ENCODE data around the gene CSRP2.

CSRP2 gene

DNA sequence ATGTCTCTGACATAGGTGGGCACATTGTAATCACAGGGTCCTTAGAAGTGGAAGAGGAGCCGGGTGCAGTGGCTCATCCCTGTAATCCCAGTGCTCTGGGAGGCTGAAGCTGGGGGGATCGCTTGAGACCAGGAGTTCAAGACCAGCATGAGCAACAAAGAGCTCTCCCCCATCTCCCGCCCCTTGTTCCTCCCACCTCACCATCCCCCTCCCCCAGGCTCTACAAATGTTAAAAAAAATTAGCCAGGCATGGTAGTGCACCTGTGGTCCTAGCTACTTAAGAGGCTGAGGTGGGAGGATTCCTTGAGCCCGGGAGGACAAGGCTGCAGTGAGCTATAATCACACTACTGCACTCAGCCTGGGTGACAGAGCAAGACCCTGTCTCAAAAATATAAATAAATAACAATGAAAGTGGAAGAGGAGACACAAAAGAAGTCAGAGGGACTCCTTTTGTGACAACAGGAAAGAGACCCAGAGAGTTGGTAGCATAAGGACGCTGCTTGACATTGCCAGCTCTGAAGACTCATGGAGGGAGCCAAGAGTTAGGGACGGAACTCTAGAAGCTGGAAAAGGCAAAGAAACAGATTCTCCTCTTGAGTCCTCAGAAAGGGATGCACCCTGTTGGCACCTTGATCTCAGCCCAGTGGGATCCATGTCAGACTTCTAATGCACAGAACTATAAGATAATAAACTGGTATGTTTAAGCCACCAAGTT, 29.6 kb upstream of the CSRP2 start:
- DNase-seq (ENCODE audit: extremely low read depth, low read depth), result no peak
- H3K4me3 ChIP-seq (replicated peaks; ENCODE audit: low read depth, low read length), result no peak overlapping the region
- TF ChIP-seq, protein P1, sequence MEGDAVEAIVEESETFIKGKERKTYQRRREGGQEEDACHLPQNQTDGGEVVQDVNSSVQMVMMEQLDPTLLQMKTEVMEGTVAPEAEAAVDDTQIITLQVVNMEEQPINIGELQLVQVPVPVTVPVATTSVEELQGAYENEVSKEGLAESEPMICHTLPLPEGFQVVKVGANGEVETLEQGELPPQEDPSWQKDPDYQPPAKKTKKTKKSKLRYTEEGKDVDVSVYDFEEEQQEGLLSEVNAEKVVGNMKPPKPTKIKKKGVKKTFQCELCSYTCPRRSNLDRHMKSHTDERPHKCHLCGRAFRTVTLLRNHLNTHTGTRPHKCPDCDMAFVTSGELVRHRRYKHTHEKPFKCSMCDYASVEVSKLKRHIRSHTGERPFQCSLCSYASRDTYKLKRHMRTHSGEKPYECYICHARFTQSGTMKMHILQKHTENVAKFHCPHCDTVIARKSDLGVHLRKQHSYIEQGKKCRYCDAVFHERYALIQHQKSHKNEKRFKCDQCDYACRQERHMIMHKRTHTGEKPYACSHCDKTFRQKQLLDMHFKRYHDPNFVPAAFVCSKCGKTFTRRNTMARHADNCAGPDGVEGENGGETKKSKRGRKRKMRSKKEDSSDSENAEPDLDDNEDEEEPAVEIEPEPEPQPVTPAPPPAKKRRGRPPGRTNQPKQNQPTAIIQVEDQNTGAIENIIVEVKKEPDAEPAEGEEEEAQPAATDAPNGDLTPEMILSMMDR (IDR thresholded peaks at IDR 0.05; ENCODE audit: low read depth, low read length, missing control alignments), result no peak

DNA sequence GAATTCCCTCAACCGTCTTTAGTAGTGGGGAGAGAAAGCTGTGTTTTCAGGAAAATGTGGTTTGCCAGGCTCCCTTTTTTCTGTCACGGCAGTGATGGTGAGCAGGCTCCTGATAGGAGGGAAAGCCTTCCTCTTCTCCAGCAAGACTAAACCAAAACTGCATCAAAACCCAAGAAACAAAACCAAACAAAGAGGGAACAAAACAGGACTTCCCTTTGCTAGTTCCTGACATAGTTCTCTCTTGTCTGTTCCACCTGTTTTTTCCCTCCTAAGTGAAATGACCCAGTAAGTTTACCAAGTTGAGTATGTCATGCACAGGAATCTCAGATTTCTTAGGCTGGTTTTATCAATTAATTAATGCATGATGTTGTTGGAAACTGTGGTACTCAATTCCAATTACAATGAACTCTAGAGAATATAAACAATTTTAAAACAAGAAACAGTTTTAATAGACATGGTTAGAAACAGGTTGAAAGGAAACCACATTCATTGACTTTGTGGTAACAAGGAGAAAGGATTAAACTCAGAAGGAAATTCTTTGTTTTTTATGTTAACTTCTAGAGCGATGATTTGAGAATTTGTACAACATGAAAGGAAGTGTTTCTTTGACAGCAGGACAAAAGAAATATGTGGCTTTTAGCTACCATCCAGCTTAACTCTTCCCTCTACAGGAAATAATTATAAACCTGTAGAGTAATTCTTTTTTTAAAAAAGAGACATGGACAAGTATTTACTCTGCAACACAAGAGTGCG, 23.0 kb upstream of the CSRP2 start:
- TF ChIP-seq, protein P1 (IDR thresholded peaks at IDR 0.05; ENCODE audit: low read depth, low read length, missing control alignments), result no peak
- no peak overlapping the region for H3K4me3 ChIP-seq (replicated peaks; ENCODE audit: low read depth, low read length)
- no peak for DNase-seq (ENCODE audit: extremely low read depth, low read depth)

DNA sequence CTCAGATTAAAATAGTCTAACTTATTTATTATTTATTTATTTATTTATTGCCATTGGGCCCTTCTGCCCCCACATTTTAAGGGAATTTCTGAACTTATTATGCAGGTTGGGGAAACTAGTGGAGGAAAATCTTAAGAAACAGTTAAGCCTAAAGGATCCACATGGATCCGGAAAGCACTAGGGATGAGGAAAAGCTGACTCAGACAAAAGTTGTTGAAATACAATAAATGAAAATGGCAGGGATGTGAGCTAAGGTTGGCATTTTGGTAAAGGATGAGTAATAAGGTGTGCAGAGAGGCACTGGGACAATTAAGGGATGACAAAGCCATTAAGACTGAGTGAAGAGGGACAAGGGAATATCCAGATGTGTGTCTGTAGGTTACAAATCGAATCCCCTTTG, 20.7 kb upstream of the CSRP2 start:
- no peak for DNase-seq (ENCODE audit: extremely low read depth, low read depth)
- no peak overlapping the region for H3K4me3 ChIP-seq (replicated peaks; ENCODE audit: low read depth, low read length)
- TF ChIP-seq, protein P1 (IDR thresholded peaks at IDR 0.05; ENCODE audit: low read depth, low read length, missing control alignments), result no peak

DNA sequence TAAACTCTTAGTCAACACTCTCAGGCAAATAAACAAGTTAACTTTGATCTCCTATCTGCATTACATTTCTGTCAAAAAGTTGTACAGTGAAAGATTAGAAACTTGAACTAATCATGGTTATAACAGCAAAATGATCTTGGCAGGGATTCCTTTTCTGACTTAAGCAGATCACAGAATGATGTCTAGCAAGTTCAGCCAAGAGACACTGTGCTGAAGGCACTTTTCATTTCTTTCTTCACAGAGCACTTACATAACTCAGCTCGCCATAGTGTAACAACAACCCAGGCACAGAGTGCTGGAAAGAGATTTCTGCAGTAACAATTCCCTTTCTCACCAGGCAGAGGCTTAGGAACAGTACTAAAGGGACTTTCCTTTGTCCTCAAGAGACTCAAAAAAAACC, 19.6 kb upstream of the CSRP2 start:
- H3K4me3 ChIP-seq (replicated peaks; ENCODE audit: low read depth, low read length), result no peak overlapping the region
- DNase-seq (ENCODE audit: extremely low read depth, low read depth), result no peak
- TF ChIP-seq, protein P1 (IDR thresholded peaks at IDR 0.05; ENCODE audit: low read depth, low read length, missing control alignments), result no peak

DNA sequence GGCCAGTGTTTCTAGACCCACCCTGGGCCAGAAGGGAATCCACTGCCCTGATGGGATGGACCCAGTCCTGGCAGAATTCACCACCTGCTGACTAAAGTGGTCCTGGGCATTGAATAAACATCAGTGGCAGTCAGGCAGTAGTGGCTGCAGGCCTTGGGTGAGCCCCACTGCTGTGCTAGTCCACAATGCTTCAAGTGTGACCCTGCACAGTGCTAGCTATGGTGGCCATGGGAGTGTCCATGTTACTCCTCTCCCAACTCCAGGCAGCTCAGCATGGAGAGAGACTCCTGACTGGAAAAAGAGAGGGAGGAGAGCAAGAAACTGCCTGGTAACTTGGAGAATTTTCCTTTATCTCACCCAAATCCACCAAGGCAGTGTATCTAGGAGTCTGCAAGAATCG, 17.5 kb upstream of the CSRP2 start:
- TF ChIP-seq, protein P1 (IDR thresholded peaks at IDR 0.05; ENCODE audit: low read depth, low read length, missing control alignments), result no peak
- no peak overlapping the region for H3K4me3 ChIP-seq (replicated peaks; ENCODE audit: low read depth, low read length)
- DNase-seq (ENCODE audit: extremely low read depth, low read depth), result no peak

DNA sequence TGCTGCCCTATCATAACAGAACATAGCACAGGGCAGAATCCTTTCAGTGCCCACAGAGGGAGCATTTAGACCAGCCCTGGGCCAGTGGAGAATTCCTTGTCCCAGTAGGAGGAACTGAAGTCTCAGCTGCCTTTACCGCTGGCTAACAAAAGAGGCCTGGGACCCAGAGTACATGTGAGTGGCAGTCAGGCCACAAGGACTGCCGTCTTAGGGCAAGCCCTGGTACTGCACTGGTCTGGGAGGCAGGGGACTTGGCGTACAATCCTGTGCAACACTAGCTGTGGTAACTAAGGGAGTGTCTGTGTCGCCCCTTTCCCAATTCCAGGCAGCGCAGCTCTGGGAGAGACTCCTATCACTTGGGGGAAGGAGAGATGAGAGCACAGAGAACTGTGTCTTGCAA, 17.0 kb upstream of the CSRP2 start:
- no peak overlapping the region for H3K4me3 ChIP-seq (replicated peaks; ENCODE audit: low read depth, low read length)
- DNase-seq (ENCODE audit: extremely low read depth, low read depth), result no peak

More for the DNA sequence above, 17.0 kb upstream of the CSRP2 start:
- TF ChIP-seq, protein P1 (IDR thresholded peaks at IDR 0.05; ENCODE audit: low read depth, low read length, missing control alignments), result no peak
